ENCODE measurements around the gene KMT2C. TPM values are rescaled to one million over a fixed set of nuclear protein-coding genes. Genes with fewer than 3 reads are reported as not detected.

KMT2C gene
- total and polyA plus RNA-seq, 2 of the 13 experiments (the other 11 are each of a cell fraction or from before 2014, with no cell fraction given): 7.1 to 14.4 TPM

DNA sequence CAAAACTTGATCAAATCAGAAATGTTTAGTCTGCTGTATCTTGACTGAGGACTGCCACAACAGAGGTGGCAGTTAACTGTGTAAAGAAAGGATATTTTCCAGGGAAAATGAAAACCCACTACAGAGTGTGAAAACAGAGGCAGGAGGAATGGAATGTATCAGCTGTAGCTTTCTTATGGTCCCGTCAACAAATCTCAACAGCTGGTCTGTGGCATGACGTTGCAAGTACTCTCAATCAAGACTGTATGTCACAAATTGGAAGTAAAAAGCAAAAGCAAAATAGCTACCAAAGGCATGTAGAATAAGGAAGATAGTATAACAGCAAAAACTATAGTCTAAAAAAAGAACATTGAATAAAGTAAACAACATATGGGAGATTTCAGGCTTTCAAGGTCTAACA, 123.5 kb downstream of the KMT2C start:
- TF ChIP-seq MEIS2 (CRISPR knock-in tag; IDR thresholded peaks at IDR 0.05) (no peak), ZNF484 (CRISPR knock-in tag; IDR thresholded peaks at IDR 0.05; ENCODE audit: borderline replicate concordance, low read depth) (no peak), TSC22D2 (CRISPR knock-in tag; IDR thresholded peaks at IDR 0.05; ENCODE audit: borderline replicate concordance) (no peak), ZNF562 (CRISPR knock-in tag; IDR thresholded peaks at IDR 0.05; ENCODE audit: borderline replicate concordance) (no peak), IKZF1 (IDR thresholded peaks at IDR 0.05) (no peak), JARID2 (CRISPR knock-in tag; IDR thresholded peaks at IDR 0.05; ENCODE audit: insufficient replicate concordance) (no peak), KDM2A (CRISPR knock-in tag; IDR thresholded peaks at IDR 0.05; ENCODE audit: borderline replicate concordance, low read depth) (no peak), ZNF337 (CRISPR knock-in tag; IDR thresholded peaks at IDR 0.05; ENCODE audit: borderline replicate concordance, low read depth) (no peak), FIP1L1 (IDR thresholded peaks at IDR 0.05; ENCODE audit: borderline replicate concordance, insufficient read depth, low read depth, low read length) (no peak)
- TF ChIP-seq, protein P1, sequence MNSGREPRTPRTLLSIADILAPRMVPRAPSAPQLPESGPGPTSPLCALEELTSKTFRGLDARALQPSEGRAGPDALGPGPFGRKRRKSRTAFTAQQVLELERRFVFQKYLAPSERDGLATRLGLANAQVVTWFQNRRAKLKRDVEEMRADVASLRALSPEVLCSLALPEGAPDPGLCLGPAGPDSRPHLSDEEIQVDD (CRISPR knock-in tag; IDR thresholded peaks at IDR 0.05; ENCODE audit: borderline replicate concordance): no peak
- TF ChIP-seq, protein P2, sequence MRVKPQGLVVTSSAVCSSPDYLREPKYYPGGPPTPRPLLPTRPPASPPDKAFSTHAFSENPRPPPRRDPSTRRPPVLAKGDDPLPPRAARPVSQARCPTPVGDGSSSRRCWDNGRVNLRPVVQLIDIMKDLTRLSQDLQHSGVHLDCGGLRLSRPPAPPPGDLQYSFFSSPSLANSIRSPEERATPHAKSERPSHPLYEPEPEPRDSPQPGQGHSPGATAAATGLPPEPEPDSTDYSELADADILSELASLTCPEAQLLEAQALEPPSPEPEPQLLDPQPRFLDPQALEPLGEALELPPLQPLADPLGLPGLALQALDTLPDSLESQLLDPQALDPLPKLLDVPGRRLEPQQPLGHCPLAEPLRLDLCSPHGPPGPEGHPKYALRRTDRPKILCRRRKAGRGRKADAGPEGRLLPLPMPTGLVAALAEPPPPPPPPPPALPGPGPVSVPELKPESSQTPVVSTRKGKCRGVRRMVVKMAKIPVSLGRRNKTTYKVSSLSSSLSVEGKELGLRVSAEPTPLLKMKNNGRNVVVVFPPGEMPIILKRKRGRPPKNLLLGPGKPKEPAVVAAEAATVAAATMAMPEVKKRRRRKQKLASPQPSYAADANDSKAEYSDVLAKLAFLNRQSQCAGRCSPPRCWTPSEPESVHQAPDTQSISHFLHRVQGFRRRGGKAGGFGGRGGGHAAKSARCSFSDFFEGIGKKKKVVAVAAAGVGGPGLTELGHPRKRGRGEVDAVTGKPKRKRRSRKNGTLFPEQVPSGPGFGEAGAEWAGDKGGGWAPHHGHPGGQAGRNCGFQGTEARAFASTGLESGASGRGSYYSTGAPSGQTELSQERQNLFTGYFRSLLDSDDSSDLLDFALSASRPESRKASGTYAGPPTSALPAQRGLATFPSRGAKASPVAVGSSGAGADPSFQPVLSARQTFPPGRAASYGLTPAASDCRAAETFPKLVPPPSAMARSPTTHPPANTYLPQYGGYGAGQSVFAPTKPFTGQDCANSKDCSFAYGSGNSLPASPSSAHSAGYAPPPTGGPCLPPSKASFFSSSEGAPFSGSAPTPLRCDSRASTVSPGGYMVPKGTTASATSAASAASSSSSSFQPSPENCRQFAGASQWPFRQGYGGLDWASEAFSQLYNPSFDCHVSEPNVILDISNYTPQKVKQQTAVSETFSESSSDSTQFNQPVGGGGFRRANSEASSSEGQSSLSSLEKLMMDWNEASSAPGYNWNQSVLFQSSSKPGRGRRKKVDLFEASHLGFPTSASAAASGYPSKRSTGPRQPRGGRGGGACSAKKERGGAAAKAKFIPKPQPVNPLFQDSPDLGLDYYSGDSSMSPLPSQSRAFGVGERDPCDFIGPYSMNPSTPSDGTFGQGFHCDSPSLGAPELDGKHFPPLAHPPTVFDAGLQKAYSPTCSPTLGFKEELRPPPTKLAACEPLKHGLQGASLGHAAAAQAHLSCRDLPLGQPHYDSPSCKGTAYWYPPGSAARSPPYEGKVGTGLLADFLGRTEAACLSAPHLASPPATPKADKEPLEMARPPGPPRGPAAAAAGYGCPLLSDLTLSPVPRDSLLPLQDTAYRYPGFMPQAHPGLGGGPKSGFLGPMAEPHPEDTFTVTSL (CRISPR knock-in tag; IDR thresholded peaks at IDR 0.05; ENCODE audit: borderline replicate concordance): no peak
- TF ChIP-seq, protein P3, sequence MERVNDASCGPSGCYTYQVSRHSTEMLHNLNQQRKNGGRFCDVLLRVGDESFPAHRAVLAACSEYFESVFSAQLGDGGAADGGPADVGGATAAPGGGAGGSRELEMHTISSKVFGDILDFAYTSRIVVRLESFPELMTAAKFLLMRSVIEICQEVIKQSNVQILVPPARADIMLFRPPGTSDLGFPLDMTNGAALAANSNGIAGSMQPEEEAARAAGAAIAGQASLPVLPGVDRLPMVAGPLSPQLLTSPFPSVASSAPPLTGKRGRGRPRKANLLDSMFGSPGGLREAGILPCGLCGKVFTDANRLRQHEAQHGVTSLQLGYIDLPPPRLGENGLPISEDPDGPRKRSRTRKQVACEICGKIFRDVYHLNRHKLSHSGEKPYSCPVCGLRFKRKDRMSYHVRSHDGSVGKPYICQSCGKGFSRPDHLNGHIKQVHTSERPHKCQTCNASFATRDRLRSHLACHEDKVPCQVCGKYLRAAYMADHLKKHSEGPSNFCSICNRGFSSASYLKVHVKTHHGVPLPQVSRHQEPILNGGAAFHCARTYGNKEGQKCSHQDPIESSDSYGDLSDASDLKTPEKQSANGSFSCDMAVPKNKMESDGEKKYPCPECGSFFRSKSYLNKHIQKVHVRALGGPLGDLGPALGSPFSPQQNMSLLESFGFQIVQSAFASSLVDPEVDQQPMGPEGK (CRISPR knock-in tag; IDR thresholded peaks at IDR 0.05): no peak
- TF ChIP-seq, protein P4, sequence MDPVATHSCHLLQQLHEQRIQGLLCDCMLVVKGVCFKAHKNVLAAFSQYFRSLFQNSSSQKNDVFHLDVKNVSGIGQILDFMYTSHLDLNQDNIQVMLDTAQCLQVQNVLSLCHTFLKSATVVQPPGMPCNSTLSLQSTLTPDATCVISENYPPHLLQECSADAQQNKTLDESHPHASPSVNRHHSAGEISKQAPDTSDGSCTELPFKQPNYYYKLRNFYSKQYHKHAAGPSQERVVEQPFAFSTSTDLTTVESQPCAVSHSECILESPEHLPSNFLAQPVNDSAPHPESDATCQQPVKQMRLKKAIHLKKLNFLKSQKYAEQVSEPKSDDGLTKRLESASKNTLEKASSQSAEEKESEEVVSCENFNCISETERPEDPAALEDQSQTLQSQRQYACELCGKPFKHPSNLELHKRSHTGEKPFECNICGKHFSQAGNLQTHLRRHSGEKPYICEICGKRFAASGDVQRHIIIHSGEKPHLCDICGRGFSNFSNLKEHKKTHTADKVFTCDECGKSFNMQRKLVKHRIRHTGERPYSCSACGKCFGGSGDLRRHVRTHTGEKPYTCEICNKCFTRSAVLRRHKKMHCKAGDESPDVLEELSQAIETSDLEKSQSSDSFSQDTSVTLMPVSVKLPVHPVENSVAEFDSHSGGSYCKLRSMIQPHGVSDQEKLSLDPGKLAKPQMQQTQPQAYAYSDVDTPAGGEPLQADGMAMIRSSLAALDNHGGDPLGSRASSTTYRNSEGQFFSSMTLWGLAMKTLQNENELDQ (CRISPR knock-in tag; IDR thresholded peaks at IDR 0.05; ENCODE audit: borderline replicate concordance): no peak
- no peak for ATAC-seq
- CTCF ChIA-PET (ENCODE audit: low intra/inter-chr PET ratio, low total read pairs): no interaction called here
- intact Hi-C loops (cut with micrococcal nuclease; ENCODE audit: unreplicated experiment): no loop called here
- Histone ChIP-seq H4K20me1 (ENCODE audit: insufficient read depth, low read length) (no peaks in the 10 kb centered on the region), H3K9me3 (ENCODE audit: low read length) (no peaks in the 10 kb centered on the region), H3K4me3 (replicated peaks in 1 of 3; ENCODE audit: insufficient read depth in 1 of 3, low read depth in 2 of 3, low read length in 3 of 3) (no peak overlapping the region), H2AFZ (ENCODE audit: low read length) (no peak overlapping the region), H3K79me2 (ENCODE audit: insufficient read depth, low read length) (no peaks in the 10 kb centered on the region), H3K4me1 (ENCODE audit: insufficient read depth, low read length) (no peaks in the 10 kb centered on the region), H3K27ac (ENCODE audit: extremely low read length, insufficient read depth, low read length) (no peak overlapping the region), H3K9ac (ENCODE audit: insufficient read depth, low read depth, low read length) (no peak overlapping the region), H3K4me2 (ENCODE audit: low read depth, low read length) (no peak overlapping the region), H3K27me3 (ENCODE audit: control insufficient read depth in 1 of 2, insufficient read depth in 2 of 2, low read length in 2 of 2) (no peaks in the 10 kb centered on the region), H3K36me3 (replicated peaks in 1 of 2; ENCODE audit: control insufficient read depth in 1 of 2, insufficient read depth in 2 of 2, low read length in 2 of 2) (peaks cover 1 to 17% of the 10 kb centered on the region in 2 experiments; a peak in 2 of 5 replicates)
- POLR2A ChIA-PET: no interaction called here
- no peak for FAIRE-seq
- no peak for DNase-seq (ENCODE audit: low spot score)
- BruUV-seq (replicated peaks): no TSS peak
- in situ Hi-C loops (cut with HindIII; ENCODE audit: extremely low pct_ligation_motif_present, low pct_unique_long_range_greater_than_20kb): no loop called here
- 99% methylated on average over 2 of the region's 2 CpGs for WGBS (ENCODE audit: low lambda C conversion rate)
